Measurements from ENCODE around the gene THSD7A.

THSD7A gene

DNA sequence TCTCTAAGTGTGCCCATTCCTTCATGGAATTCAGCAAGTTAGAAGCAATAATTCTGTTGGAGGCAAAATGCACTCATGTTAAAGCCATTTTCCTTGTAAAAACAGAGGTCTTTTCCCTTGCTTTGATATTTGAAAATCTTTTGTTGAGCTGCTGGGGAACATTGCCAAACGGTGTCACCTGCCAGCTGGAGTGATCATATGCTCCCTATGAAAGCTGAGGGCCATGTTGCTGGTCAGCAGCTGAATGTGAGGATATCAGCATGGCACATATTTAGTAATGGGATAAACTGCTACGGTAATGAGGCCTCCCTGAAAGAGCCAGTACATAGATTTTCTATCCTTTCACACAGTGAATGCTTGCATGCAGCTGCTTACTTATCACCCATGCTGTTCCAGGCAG, 224.3 kb downstream of the THSD7A start:
- no peak for DNase-seq (ENCODE audit: low read depth)
- TF ChIP-seq CTCF (IDR thresholded peaks at IDR 0.05; ENCODE audit: control insufficient read depth, extremely low read depth, insufficient read depth) = no peak
- H3K4me3 ChIP-seq (ENCODE audit: low read depth, low read length) = no peak overlapping the region

- TF ChIP-seq CTCF (IDR thresholded peaks at IDR 0.05; ENCODE audit: control insufficient read depth, extremely low read depth, insufficient read depth) = no peak
- DNase-seq (ENCODE audit: low read depth) = no peak
- H3K4me3 ChIP-seq (ENCODE audit: low read depth, low read length) = no peak overlapping the region
These were observed 226.2 kb downstream of the THSD7A start for GRCh38 chr7:11605749-11606148.

DNA sequence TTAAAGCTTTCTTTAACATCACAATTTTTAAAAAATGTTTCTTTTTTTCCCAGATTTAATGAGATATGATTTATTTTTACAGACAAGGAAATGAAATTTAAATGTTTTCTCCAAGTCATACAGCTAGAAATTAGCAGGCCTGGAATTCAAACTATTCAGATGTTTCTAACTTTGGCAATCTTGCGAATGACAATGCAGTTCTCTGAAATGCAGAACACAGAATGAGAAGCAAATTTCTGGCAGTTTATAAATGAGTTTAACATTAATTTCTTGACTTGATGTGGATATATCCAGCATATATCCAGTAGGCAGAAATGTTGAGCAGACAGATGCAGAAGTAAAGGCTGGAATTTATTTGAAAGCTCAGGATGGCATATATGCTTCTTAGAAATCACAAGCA, 227.5 kb downstream of the THSD7A start:
- H3K4me3 ChIP-seq (ENCODE audit: low read depth, low read length) = no peak overlapping the region
- no peak for TF ChIP-seq CTCF (IDR thresholded peaks at IDR 0.05; ENCODE audit: control insufficient read depth, extremely low read depth, insufficient read depth)
- DNase-seq (ENCODE audit: low read depth) = no peak

GRCh38 chr7:11601761-11602160, 230.2 kb downstream of the THSD7A start:
- DNase-seq (ENCODE audit: low read depth) = no peak
- TF ChIP-seq CTCF (IDR thresholded peaks at IDR 0.05; ENCODE audit: control insufficient read depth, extremely low read depth, insufficient read depth) = no peak
- no peak overlapping the region for H3K4me3 ChIP-seq (ENCODE audit: low read depth, low read length)

DNA sequence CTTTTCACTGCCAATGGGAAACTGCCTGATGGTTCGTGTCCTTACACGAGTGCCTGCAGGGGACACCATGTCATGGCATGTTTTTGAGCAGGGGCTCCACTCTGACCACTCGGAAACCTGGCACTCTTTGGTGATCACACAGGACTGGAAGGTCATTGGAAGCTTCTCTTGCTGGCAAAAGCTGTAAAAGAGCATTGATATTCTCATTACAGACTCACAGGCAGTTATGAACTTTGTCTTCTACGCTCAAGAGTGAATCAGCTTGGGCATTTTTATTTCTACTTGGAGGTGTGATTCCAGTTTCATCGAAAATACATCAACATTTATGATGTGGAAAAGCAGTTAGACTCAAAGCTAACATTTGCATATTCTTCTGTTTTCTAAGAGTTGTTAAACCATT, 238.7 kb downstream of the THSD7A start:
- TF ChIP-seq CTCF (IDR thresholded peaks at IDR 0.05; ENCODE audit: control insufficient read depth, extremely low read depth, insufficient read depth) = no peak

DNA sequence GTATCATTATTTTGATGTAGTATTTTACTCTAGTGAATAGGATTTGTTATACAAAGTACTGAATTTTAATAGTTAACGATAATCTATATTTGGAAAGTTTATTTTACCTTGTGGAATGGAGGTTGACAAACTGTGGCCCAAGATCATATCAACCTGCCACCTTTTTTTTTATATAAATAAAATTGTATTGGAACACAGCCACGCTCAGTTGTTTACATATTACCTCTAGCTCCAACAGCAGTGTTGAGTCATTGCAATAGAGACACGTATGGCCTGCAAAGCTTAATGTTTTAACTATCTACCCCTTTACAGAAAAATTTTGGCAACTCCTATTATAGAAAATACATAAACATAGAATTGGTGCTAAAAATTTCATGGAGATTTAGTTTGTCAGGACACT, 239.3 kb downstream of the THSD7A start:
- no peak for TF ChIP-seq CTCF (IDR thresholded peaks at IDR 0.05; ENCODE audit: control insufficient read depth, extremely low read depth, insufficient read depth)
- no peak overlapping the region for H3K4me3 ChIP-seq (ENCODE audit: low read depth, low read length)
- DNase-seq (ENCODE audit: low read depth) = peak; percentile 83

More for the DNA sequence above, 238.7 kb downstream of the THSD7A start:
- H3K4me3 ChIP-seq (ENCODE audit: low read depth, low read length) = no peak overlapping the region
- no peak for DNase-seq (ENCODE audit: low read depth)

- no peak for TF ChIP-seq CTCF (IDR thresholded peaks at IDR 0.05; ENCODE audit: control insufficient read depth, extremely low read depth, insufficient read depth)
- DNase-seq (ENCODE audit: low read depth) = no peak
- no peak overlapping the region for H3K4me3 ChIP-seq (ENCODE audit: low read depth, low read length)
These were observed 240.1 kb downstream of the THSD7A start for GRCh38 chr7:11591943-11592342.

All from LNCaP clone FGC (cell line).